RWPE1 (cell line): ENCODE data around the gene RNF20.
"Not testable (repeated sequence)": the region's sequence is repeated elsewhere in the genome, so short reads cannot be mapped to it uniquely, and the experiment has no call there.

Experiments
- CTCF ChIA-PET: fragments of 350-600 bp; sonication (Branson Sonifier 250); formaldehyde crosslinking; extraction: SDS; loops from one replicate; lab custom pipeline; 2021; lab: Yijun Ruan, JAX
- POLR2A ChIA-PET: fragments of 400-600 bp; formaldehyde crosslinking; extraction: SDS; loops from one replicate; lab custom pipeline; 2020; ENCODE audit warnings: antibody characterized with exemption; ENCODE audit not compliant: low non-redundant PET; lab: Yijun Ruan, JAX
- DNase-seq: peaks from one replicate; pipeline ENCODE4 v3.0.0; 2012; ENCODE audit warnings: low spot score
- H3K27ac ChIP-seq: fragments of 450-650 bp; 2 replicates; pipeline ENCODE4 v1.5.1; 2017
- TF ChIP-seq, protein P1 (sequence below): fragments of 450-650 bp; conservative IDR thresholded peaks from 2 replicates; pipeline ENCODE4 v1.5.1; 2017; ENCODE audit warnings: low read depth, mild to moderate bottlenecking

Gene RNF20

DNA sequence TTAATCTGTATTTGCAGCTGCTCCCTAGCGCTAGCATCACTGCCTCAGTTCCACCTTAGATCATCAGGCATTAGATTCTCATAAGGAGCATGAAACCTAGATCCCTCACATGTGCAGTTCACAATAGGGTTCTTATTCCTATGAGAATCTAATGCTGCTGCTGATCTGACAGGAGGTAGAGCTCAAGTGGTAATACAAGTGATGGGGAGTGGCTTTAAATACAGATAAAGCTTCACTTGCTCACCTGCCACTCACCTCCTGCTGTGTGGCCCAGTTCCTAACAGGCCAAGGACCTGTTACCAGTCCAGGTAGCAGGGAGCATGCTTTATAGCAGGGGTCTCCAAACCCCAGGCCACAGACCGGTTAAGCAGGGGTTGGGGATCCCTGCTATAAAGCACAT, 22.6 kb upstream of the RNF20 start:
- ChIA-PET POLR2A (no interaction called here), CTCF (no interaction called here)
- no peak for DNase-seq
- no peak overlapping the region for H3K27ac ChIP-seq
- TF ChIP-seq, protein P1, sequence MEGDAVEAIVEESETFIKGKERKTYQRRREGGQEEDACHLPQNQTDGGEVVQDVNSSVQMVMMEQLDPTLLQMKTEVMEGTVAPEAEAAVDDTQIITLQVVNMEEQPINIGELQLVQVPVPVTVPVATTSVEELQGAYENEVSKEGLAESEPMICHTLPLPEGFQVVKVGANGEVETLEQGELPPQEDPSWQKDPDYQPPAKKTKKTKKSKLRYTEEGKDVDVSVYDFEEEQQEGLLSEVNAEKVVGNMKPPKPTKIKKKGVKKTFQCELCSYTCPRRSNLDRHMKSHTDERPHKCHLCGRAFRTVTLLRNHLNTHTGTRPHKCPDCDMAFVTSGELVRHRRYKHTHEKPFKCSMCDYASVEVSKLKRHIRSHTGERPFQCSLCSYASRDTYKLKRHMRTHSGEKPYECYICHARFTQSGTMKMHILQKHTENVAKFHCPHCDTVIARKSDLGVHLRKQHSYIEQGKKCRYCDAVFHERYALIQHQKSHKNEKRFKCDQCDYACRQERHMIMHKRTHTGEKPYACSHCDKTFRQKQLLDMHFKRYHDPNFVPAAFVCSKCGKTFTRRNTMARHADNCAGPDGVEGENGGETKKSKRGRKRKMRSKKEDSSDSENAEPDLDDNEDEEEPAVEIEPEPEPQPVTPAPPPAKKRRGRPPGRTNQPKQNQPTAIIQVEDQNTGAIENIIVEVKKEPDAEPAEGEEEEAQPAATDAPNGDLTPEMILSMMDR = no peak

DNA sequence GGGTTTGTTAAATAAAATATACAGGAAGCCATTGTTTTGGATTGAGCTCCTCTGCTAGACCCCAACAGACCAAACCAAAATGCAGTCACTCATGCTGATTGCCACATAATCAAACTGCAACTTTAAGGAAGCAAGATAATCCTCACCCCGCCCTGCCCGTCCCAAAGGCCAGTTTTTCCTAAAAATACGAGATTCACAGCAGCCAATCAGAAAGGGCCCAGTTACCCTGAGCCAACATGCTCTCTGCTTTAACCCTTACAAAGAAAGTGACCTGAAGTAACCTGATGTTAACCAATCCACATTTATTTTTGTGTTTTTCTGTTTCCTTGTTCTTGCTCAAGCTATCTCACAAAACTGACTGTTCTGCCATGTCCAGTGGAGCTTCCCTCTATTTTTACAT, 21.5 kb upstream of the RNF20 start:
- DNase-seq = no peak
- TF ChIP-seq, protein P1 = no peak
- POLR2A ChIA-PET = no interaction called here
- H3K27ac ChIP-seq = no peak overlapping the region
- CTCF ChIA-PET = no interaction called here

- TF ChIP-seq, protein P1 = no peak
- CTCF ChIA-PET = no interaction called here
- POLR2A ChIA-PET = no interaction called here
- DNase-seq = no peak
- H3K27ac ChIP-seq = no peak overlapping the region
These were observed 20.3 kb upstream of the RNF20 start for GRCh38 chr9:101513351-101513750.

DNA sequence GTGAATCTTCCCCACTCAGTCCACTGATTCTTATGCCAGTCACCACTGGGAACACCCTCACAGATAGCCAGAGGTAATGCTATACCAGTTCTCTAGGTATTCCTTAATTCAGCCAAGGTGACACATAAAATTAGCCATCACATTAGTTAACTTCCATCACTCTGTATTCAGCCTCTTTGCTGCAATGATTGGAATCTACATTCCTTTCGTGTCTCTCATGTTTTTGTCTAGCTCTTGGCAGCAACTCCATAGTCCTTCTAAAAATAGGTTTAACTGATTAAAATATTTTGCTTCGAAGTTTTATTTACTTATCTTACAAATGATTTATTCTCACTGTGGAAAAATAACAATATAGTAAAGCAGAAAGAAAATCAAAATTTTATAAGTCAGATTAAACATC, 19.6 kb upstream of the RNF20 start:
- POLR2A ChIA-PET = no interaction called here
- TF ChIP-seq, protein P1 = no peak
- CTCF ChIA-PET = no interaction called here
- no peak overlapping the region for H3K27ac ChIP-seq
- DNase-seq = peak; percentile 25

- H3K27ac ChIP-seq = no peak overlapping the region
- ChIA-PET CTCF (interaction anchor here (0.6 to 1.9 kb wide), 5 partner anchors 9 to 697 kb away, joined by 3 to 7 read pairs (median 4); no protein-coding TSS in a partner anchor), POLR2A (no interaction called here)
- DNase-seq = no peak
- TF ChIP-seq, protein P1 = no peak
These were observed 17.0 kb upstream of the RNF20 start for GRCh38 chr9:101516655-101517054.

GRCh38 chr9:101518489-101518888, 15.2 kb upstream of the RNF20 start:
- POLR2A ChIA-PET, H3K27ac ChIP-seq, DNase-seq: not testable (repeated sequence)
- CTCF ChIA-PET = interaction anchor here (0.6 kb wide), 1 partner anchor 33 kb away, joined by 3 read pairs; no protein-coding TSS in a partner anchor

- POLR2A ChIA-PET = no interaction called here
- TF ChIP-seq, protein P1 = no peak
- CTCF ChIA-PET = interaction anchor here (0.6 to 1.7 kb wide), 4 partner anchors 29 to 438 kb away, joined by 3 to 8 read pairs (median 3); a partner anchor contains a TSS
These were observed 9.3 kb upstream of the RNF20 start for GRCh38 chr9:101524371-101524770.

More at GRCh38 chr9:101524371-101524770, 9.3 kb upstream of the RNF20 start:
- no peak for DNase-seq
- H3K27ac ChIP-seq = no peak overlapping the region
